Heart left ventricle (tissue), 13 donors: Measurements from ENCODE around the gene TPRA1.

Source experiments
- CTCF ChIP-seq, 12 donors: fragments of 200-600 bp; sonication (generic) in 4 of 12; IDR thresholded peaks; one replicate each; pipeline versions ENCODE4 v1.5.0 to v1.8.0; 2018 to 2022; ENCODE audit warnings: antibody characterized with exemption in 12 of 12, mild to moderate bottlenecking in 5 of 12
- POLR2A ChIP-seq, 2 donors: fragments of 450-650 bp; IDR thresholded peaks; one replicate each; pipeline ENCODE4 v1.6.1; 2017; ENCODE audit warnings: antibody characterized with exemption in 2 of 2, mild to moderate bottlenecking in 2 of 2, moderate library complexity in 2 of 2
- donor health status: ischemic (EF 13 %, LVEDD 7.1; RV severe dilation, severe dysfunction).
- donor health status: DM: no; HTN: yes; CAD: no.
- donor health status: DM: no; HTN: no; CAD: no.
- donor health status: ischemic (EF 25% LVEDD 6.9; RV normal size, moderate dysfunction).
- donor health status: ischemic (EF 25% LVEDD 5.7; RV mildly dilated, moderate dysfunction).
- donor health status: ischemic (EF 35%, LVEDD 5.7; RV mildly dilated, moderate dysfunction).
- donor health status: nonischemic (EF 11% LVEDD 7.7; RV severe dilation, severe dysfunction).
- donor health status: DM: yes; HTN: yes; CAD: no.
- donor health status: PGD.
- donor health status: ischemic (EF 29% LVEDD 5.4; RV normal size, mild dysfunction).
- donor health status: nonischemic (EF 23%, LVEDD 6.1; RV moderate dilation, normal function).

- TF ChIP-seq CTCF (IDR thresholded peaks at IDR 0.05) (no peak), POLR2A (IDR thresholded peaks at IDR 0.05) (no peak)
Observed at GRCh38 chr3:127550468-127551157, 39.9 kb downstream of the TPRA1 start.
